ENCODE results near the gene TBC1D17. TPM values are rescaled to one million over a fixed set of nuclear protein-coding genes. Genes with fewer than 3 reads are reported as not detected.

TBC1D17 gene
- polyA plus RNA-seq, 1 donor: 39.7 TPM

Other genes starting within 250 kb of the TBC1D17 start
- 16.2 TPM for gene RRAS, start 237.6 kb upstream of the TBC1D17 start, polyA plus RNA-seq (ENCODE audit: insufficient read length)
- gene SCAF1, start 235.5 kb upstream of the TBC1D17 start, polyA plus RNA-seq (ENCODE audit: insufficient read length): 28.7 TPM
- 53.2 TPM for gene IRF3, start 211.8 kb upstream of the TBC1D17 start, polyA plus RNA-seq (ENCODE audit: insufficient read length)
- 20.7 TPM for gene BCL2L12, start 211.8 kb upstream of the TBC1D17 start, polyA plus RNA-seq (ENCODE audit: insufficient read length)
- gene PRMT1, start 200.4 kb upstream of the TBC1D17 start, polyA plus RNA-seq (ENCODE audit: insufficient read length): 202 TPM
- gene ADM5, start 188.1 kb upstream of the TBC1D17 start, polyA plus RNA-seq (ENCODE audit: insufficient read length): 1.3 TPM
- 11.5 TPM for gene CPT1C, start 186.6 kb upstream of the TBC1D17 start, polyA plus RNA-seq (ENCODE audit: insufficient read length)
- gene TSKS, start 114.4 kb upstream of the TBC1D17 start, polyA plus RNA-seq (ENCODE audit: insufficient read length): 0.08 TPM
- 52.9 TPM for gene AP2A1, start 110.7 kb upstream of the TBC1D17 start, polyA plus RNA-seq (ENCODE audit: insufficient read length)
- 33.9 TPM for gene FUZ, start 64.4 kb upstream of the TBC1D17 start, polyA plus RNA-seq (ENCODE audit: insufficient read length)
- 71.9 TPM for gene MED25, start 59.4 kb upstream of the TBC1D17 start, polyA plus RNA-seq (ENCODE audit: insufficient read length)
- gene PTOV1, start 26.5 kb upstream of the TBC1D17 start, polyA plus RNA-seq (ENCODE audit: insufficient read length): 296 TPM
- gene PNKP, start 10.1 kb upstream of the TBC1D17 start, polyA plus RNA-seq (ENCODE audit: insufficient read length): 71.5 TPM
- gene AKT1S1, start 347 bp upstream of the TBC1D17 start, polyA plus RNA-seq (ENCODE audit: insufficient read length): 26.1 TPM
- gene IL4I1, start 19.2 kb downstream of the TBC1D17 start, polyA plus RNA-seq (ENCODE audit: insufficient read length): 2.7 TPM
- gene ATF5, start 51.5 kb downstream of the TBC1D17 start, polyA plus RNA-seq (ENCODE audit: insufficient read length): 20.0 TPM
- 61.9 TPM for gene NUP62, start 51.8 kb downstream of the TBC1D17 start, polyA plus RNA-seq (ENCODE audit: insufficient read length)
- 4.1 TPM for gene SIGLEC11, start 83.5 kb downstream of the TBC1D17 start, polyA plus RNA-seq (ENCODE audit: insufficient read length)
- gene VRK3, start 147.7 kb downstream of the TBC1D17 start, polyA plus RNA-seq (ENCODE audit: insufficient read length): 48.2 TPM
- 19.1 TPM for gene ZNF473, start 148.3 kb downstream of the TBC1D17 start, polyA plus RNA-seq (ENCODE audit: insufficient read length)